TTC549 (cell line): Measurements from ENCODE around the gene QSOX2.

Source experiments
- FAIRE-seq: peaks from 2 replicates; lab custom pipeline; 2012; peaks lifted over from hg19 to GRCh38; lab: Jason Lieb, UNC

QSOX2 gene

DNA sequence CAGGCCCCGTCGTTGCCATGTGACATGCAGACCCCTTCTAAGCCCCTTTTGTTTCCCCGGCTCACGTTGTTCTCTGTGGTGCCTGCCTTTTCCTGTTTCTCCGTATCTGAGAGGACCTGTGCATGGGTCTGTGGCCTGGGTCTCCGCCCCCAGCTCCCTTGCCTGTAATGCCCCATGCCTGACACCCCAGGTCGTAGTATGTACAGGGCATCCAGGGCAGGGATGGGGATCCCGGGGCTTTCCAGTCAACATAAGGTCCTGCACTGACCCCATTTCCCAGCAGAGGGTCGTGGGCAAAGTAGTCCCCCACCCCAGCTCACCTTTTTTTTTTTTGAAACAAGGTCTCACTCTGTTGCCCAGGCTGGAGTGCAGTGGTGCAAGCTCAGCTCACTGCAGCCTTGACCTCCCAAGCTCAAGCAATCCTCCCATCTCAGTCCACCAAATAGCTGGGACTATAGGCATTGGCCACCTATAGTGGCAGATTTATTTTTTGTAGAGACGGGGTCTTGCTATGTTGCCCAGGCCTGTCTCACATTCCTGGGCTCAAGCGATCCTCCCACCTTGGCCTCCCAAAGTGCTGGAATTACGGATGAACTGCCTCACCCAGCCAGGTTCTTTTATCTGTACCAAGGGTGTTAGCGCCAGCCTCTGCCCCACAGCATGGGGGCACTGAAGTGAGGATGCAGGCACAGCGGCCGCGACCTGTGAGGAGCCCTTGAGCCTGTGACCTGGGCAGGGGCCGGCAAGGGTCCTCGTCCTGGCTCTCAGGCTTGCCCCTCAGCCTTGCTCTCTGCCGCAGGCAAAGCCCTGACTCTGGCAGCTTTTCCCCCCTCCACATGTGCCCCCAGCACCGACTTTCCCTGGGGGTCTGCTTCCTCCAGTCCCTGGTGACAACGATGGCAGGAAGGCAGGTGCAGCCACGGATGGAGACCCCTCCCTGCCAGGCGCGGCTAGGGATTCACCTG is 19.1 kb upstream of the QSOX2 start:
- no peak for FAIRE-seq

DNA sequence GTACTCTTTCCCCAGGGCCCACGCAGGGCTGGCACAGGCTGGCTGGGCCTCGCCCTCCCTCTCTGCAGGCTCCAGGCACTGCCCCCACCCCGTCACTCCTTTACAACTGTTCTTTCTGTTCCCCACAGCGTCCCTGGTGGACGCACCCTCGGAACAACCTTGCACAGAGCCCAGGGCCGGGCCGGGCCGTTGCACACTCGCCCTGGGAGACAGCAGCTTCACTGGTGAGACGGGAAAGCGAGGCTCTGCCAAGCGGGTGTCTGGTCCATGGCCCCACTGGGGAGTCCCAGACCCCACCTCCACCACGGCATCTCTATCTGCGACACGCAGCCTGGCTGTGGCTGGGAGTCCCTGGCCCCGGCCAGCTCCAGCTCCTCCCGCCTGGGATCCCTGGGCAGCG is 18.4 kb upstream of the QSOX2 start:
- no peak for FAIRE-seq

DNA sequence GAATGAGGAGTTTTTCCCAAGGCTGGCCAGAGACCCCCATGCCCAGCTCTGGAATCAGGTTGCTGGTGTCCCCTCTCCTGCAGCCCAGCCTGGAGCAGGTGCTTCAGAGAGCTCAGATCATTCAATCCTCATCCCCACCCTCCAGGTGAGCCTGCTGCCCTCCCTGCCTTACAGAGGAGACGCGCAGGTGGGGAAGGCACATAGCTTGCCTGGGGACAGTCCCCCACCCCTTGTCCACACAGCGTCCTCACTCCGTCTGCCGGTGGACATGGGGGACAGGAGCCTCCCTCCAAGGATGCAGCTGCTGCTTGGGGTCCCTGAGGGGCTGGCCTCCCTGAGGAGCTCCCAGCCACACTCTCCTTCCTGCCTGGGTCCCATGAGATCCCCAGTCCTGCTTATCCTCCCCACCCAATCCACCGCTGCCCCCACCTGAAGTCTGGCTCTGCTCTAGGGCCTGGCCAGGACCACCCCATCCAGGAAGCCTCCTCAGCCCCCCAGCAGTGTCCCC is 17.1 kb upstream of the QSOX2 start:
- no peak for FAIRE-seq

DNA sequence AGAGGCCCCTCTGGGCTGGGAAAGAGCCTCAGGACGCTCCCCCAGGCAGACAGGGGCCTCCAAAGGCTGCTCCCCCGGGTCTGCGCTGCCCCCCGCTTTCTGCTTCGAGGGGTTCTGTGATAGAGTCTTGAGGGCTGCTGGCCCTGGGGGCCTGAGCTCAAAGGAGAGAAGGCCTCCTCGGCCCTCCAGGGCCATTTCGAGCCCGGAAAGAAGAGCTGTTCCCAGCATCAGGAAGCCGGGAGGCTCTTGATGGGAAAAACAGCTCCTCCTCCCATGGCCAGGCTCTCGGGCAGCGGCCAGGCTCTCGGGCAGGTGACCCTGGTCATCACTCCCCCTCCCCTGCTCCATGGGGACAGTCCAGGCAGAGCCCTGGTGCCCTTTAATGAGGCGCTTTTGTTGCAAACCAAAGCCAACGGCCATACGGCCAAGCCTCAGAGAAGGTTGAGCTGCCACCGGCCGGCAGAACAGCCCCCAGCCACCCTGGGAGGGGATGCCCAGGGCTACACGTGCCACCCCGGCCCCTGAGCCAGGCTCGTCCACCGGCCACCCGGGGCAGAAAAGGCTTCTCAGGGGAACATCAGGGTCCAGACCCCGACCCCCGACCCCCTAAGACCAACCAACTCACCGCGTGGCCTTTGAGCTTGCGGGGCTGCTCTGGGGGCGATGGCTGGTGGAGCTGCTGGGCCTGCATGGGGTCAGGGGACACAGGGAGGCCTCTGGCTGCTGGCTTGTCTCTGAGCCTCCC is 16.2 kb upstream of the QSOX2 start:
- no peak for FAIRE-seq

DNA sequence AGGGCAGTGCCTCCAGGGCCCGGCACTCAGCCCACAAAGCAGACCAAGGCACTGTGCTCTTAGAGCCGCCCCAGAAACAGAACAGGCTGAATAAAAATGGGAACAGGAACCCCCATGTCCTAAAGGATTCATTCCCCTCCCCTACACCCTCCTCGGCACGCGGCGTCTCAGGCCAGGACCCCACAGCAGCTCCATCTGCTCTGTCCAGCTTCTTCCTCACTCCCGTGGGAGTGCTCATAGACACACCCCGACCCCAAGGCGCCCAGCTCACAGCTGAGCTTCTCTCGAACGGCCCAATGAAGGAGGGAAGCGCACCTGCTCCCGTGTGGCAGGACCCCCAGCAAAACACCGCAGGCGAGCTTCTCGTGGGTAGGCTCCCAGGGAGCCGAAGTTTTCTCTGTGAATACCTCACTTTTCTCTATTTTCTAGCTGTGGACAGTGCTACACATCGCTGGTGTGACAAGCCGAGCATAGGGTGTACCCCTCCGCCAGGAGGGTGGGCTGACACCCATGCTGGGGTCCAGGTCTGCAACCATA is 15.4 kb upstream of the QSOX2 start:
- FAIRE-seq, result no peak

DNA sequence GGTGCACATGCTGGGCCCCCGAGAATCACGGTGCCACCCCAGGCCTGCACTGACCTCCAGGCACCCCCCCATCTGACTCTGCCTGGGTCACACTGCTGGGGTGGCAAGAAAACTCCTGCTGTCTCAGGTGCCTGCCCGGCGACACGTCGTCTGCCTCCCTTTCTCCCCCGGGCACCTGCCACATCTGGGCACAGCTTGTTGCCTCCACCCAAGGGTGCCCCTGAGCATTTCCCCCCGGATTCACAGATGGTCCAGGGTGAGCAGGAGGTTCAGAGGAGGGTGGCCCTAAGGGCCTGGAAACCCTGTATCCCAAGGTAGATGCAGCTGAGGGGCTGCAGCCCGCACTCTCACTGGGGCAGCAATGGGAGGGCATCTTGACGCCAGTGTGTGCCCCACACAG is 14.9 kb upstream of the QSOX2 start:
- FAIRE-seq, result no peak

DNA sequence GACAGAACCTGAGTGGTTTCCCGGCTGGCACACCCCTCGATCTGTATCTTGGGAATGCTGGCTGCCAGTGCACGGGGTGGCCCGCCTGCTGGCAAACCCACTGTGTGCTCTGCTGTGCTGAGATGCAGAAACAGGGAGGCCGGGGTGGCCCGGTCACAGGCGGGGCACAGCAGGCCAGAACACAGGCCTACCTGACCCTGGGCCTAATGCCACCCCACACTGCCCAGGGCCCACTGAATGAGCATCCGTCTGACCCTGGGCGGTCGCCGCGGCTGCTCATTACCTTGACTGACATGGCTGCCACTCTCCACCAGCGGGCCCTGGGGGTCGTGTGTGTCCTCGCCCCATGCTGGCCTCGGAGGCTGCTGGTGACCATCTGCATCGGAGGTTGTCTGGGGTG is 14.2 kb upstream of the QSOX2 start:
- no peak for FAIRE-seq

DNA sequence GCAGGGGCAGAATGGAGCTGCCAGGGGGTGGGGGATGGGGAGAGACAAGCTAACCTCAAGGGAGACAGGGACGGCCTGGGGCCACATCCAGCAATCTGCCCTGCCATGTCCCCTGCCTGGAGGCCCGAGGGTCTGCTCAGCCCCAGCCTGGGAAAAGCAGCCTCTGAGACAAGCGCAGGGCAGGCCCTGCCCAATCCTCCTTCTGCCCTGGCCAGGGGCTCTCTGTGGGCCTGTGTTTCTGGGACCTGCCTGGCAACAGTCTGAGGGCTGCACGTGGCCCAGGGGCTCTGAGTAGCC is 13.9 kb upstream of the QSOX2 start:
- FAIRE-seq, result no peak

DNA sequence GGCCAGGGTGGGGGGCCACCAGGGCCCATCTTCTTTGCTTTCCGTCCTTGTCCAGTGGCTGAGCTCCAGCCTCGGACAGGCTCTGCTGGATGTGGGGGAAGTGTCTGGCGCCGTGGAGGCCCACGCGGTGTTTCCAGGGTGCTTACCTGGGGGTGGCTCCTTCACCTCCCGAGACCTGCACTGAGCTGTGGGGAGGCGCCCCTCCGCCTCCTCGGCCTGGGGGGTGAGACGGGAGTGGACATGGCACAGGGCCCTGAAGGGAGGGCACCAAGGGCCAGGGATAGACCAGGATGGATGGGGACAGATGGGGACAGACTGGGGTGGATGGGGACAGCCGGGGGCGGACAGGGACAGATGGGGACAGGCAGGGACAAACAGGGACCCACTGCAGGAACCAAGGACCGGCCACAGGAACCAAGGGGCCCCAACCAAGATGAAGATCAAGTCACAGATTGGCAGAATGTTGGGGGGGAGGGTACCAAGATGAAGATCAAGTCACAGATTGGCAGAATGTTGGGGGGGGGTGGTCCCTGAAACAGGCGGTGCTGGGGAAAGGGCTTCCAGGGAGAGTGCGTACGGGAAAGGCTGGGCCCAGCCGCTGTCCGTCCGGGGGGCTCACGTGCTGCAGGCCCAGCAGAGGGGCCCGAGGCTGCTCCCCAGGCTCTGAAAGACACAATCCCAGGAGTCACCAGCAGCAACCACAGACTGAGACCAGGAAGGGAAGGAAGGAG is 13.3 kb upstream of the QSOX2 start:
- FAIRE-seq, result no peak

DNA sequence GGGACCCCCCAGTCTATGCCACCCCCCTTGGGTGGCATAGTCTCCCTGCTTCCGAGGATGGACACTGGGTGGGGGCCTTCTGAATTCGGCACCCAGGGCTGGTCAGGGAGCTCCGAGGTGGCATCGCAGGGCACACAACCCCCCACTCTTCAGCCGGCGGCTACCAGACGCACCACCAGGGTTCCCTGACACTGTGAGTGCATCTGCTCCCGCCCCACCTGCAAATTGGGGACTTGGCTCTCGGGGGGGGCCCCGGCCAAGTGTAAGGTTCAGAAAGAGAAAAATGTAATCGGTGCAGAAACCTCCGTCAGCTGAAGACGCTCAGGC is 12.7 kb upstream of the QSOX2 start:
- no peak for FAIRE-seq

DNA sequence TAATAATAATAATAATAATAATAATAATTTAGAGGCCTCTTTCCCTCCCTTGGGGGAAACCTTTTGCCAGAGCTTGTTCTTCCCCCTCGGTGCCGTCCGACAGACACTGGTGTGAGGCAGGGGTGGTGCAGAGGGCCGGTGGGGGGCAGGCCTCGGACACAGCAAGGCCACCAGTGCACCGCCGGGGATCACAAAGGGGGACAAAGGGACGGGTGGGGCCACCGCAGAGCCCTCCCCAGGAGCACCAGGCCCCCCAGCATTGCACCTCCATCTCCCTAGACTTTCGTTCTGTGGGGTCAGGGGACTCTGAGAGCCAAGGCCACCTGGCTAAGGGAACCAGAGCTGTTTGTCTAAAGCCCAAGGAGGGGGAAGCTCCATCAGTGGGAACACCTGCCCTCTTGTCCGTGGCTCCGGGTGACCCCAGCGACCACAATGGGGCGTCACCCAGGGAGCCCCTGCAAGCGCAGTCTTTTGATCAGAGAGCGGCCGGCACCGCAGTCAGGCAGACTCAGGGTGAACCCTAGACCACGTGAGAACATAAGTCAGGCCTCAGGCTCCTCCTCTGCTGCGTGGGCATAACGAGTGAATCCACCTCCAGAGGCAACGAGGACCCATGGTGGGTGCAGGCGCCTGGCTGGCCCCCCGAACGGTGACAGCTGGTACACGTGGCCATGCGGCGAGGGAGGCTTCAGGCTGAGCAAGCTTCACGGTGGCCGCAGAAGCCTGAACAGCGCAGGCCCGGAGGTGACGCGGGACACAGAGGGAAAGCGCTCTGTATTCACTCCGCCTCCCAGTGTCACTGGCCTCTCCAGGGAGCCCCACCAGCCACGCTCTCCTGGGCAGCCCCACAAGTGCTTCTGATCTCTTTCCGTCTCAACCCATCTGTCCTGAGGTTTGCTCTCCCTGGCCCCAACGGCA is 12.0 kb upstream of the QSOX2 start:
- FAIRE-seq, result no peak

DNA sequence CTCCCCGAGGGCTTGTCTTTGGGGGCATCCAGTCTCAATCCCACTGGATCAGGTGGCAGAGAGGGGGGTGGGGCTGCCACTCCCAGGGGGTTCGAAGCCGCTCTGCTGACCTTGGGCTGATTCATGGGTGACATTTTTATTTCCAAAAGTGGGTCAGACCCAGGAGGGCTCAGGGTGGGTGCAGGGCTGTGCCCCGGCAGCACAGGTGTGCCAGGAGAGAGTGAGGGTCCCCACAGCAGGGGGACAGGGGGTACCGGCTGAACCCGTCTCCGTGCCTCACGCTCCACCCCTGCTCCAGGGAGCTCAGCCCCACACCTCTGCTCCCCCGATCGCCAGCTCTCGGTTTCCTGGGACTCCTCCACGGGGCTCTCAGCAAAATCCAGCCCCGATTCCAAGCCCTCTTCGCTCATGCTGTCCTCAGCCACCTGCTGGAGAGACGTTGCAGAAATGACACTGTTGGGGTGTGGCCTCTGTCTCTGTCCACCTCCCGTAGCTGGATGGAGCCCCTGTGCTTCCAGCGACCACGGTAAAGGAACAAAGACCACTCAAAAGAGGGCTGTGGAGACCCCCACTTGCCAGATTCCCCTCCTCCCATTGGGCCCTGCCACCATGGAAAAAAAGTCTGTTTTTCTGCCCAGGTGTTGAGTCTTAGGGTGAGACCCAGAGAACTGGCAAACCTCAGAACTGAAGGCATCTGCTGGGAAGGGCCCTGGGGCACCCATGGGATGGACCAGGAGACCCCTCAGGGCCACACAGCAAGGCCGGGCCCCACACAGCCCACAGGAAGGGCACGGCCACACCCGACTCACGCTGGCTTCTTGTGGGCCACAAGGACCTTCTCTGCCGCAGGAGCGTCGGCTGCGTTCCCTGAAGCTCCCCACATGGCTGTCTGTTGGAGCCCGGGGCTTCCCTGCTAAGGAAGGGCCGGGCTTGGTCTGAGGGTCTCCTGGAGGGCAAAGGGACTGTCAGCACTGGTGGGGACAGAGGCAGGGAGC is 10.6 kb upstream of the QSOX2 start:
- FAIRE-seq, result no peak

DNA sequence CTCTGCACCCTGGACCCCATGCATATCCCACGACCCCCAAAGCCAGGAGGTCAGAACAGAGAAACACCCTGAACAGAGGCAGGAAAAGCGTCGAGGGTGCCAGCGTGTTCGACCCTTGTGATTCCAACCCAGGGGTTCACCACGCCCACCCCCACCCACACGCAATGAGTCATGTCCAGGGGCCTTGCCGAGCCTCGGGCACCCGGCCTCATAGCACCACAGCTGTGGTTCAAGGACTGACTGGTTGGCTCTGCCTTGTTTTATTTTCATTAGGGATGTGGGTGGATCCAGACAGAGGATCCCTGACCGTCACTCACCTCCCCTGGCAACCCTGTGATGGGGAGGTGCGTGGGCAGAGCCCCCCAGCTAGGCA is 9.5 kb upstream of the QSOX2 start:
- FAIRE-seq, result no peak

DNA sequence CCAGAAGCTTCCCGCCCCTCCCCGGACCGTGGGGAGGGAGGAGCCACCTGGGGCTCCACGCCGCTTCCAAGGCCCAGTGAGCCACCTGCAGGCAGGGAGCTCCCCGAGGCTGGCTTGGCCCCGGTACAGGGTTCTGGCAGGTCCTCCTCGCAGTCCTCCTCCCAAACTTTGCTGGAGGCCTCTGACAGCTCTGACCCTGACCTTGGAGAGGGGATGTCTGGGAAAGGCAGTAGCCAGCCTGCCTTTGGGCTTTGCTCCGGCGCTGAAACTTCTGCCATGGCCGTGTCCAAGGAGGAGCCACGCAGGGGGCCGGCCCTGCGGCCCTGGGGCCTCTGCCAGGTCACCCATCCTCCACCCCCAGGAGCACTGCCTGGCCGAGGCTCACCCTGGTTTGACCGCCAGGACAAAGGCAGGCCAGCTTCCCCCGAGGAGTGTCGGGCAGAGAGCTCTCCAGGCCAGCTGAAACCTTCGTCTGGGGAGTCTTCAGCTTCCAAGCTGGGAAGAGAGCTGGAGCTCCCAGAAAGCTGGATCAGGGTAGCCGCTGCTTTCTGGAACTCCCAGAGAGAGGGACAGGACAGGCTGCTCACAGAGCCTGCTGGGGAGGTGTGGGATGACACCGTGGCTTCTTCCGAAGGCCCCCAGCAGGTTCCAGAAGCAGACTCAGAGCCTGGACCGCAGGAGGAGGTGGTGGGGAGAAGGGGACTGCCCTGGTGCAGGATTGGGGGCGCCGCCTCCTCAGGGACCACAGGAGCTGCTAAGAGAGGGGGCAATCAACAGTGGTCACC is 9.0 kb upstream of the QSOX2 start:
- FAIRE-seq, result no peak

DNA sequence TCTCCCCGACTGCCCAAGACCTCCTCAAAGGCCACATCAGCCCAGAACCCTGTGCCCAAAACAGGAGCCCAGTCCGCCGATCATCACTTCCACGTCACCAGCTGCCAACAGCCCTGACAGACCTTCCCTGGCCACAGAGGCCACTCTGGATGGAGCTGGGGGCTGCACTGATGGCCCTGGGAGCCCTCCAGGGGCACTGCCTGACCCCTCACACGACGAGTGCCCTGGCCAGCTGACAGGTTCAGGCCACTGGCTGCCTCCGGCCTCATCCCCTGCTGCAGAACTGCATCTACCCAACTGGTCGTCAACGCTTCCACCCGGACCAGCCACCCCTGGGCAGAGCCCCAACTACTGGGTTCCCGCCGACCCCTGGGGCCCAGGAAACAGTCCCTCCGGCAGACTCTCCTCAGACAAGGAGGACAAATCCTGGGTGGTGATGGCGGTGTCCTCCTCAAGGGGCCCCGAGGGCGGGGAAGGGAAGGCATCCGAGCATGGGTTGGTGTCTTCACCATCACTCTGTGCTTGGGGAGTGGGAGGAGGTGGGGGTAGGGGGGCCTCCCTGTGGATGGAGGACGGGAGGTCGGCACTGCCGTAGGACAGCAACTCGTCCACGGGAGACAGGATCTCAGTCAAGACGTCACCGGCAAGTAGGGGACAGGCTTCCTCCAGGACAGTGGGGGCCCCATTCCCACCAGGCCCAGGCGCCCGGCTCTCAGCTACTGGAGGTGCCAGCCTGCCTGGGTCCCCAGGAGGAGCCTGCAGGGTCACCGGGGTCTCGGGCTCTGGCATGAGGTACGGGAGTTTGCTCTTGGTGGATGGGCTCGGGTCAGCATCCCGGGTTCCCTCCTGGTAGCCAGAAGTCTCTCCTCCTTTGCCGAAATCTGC is 7.9 kb upstream of the QSOX2 start:
- no peak for FAIRE-seq

DNA sequence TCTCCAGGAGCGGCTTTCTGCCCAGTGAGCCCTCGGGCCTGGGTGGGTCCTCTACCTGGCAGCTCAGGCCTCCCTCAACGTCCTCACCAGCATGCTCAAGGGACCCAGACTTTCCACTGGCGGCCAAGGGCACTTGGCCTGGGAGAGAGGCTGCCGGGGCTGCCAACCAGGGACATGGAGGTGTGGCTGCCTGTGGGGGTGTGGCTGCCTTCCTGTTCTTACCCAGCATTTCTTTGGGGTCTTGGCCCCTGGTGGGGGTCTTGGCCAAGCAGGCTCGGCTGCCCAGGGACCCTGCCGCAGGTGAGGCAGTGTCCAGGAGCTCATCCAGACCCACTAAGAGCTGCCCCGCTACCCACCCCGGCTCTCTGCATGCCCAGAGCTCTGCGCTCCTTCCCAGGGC is 7.2 kb upstream of the QSOX2 start:
- FAIRE-seq, result no peak

DNA sequence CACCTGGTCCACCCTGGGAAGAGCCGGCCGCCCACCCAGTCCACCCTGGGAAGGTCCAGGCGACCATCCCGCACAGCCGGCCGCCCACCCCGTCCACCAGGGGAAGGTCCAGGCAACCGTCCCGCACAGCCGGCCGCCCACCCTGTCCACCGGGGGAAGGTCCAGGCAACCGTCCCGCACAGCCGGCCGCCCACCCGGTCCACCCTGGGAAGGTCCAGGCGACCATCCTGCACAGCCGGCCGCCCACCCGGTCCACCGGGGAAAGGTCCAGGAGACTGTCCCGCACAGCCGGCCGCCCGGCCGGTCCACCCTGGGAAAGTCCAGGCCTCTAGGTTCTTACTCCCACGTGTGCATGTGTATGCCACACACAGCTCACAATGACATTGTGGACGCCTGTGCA is 6.7 kb upstream of the QSOX2 start:
- no peak for FAIRE-seq

DNA sequence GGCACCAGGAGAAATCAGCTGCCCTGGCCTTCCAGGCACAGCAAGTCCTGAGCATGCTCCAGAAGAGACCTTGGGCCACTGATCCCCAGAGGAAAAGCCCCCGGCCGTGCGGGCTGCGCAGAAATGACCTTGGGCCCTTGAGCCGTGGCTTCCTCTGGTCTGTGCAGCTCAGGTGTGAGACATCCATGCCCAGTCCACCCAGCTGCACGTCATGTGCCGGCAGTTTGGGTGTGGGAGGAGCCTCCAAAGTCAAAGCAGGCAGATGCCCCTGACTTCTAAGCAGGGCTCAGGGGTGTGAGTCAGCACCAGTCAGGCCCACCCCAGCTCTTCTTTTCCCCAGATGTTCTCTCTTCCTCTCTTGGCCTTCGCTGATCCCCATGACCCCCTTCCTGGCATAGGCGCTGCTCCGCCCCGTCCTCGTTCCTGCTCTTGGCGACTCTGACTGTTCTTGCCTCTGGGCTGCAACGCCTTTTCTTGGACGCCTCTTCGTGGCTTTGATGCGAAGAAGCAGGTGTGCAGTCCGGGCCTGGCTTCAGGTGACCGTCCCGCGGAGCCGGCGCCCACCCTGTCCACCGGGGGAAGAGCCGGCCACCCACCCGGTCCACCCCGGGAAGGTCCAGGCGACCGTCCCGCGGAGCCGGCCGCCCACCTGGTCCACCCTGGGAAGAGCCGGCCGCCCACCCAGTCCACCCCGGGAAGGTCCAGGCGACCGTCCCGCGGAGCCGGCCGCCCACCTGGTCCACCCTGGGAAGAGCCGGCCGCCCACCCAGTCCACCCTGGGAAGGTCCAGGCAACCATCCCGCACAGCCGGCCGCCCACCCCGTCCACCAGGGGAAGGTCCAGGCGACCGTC is 5.9 kb upstream of the QSOX2 start:
- FAIRE-seq, result no peak
